Suprapubic skin (tissue), 4 donors: Measurements from ENCODE around the gene RTN4R. TPM values are rescaled to one million over a fixed set of nuclear protein-coding genes. Genes with fewer than 3 reads are reported as not detected.

Experiments
- DNase-seq, 2 donors: peaks; one replicate each; pipeline ENCODE4 v3.0.0-alpha.2; 2019; ENCODE audit warnings: low spot score in 2 of 2
- H3K27ac ChIP-seq: fragments of 200-600 bp; sonication (generic); one replicate; pipeline ENCODE4 v1.5.1; 2019
- H3K27me3 ChIP-seq: fragments of 200-600 bp; sonication (generic); one replicate; pipeline ENCODE4 v1.5.1; 2019
- H3K36me3 ChIP-seq: fragments of 200-600 bp; sonication (generic); one replicate; pipeline ENCODE4 v1.5.1; 2019
- H3K4me1 ChIP-seq: fragments of 200-600 bp; sonication (generic); one replicate; pipeline ENCODE4 v1.5.1; 2019
- H3K4me3 ChIP-seq: fragments of 200-600 bp; sonication (generic); one replicate; pipeline ENCODE4 v1.5.1; 2019; ENCODE audit warnings: mild to moderate bottlenecking
- H3K9me3 ChIP-seq: fragments of 200-600 bp; sonication (generic); one replicate; pipeline ENCODE4 v1.5.1; 2019
- EP300 ChIP-seq: sonication (generic); formaldehyde crosslinking; IDR thresholded peaks from one replicate; pipeline ENCODE4 v1.6.1; 2017; ENCODE audit warnings: antibody characterized with exemption
- POLR2A ChIP-seq, 2 donors: fragments of 450-650 bp; IDR thresholded peaks; one replicate each; pipeline ENCODE4 v1.6.1; 2017; ENCODE audit warnings: antibody characterized with exemption in 2 of 2, mild to moderate bottlenecking in 2 of 2, moderate library complexity in 2 of 2
- POLR2AphosphoS5 ChIP-seq, 3 donors: sonication (generic); formaldehyde crosslinking; IDR thresholded peaks; one replicate each; pipeline ENCODE4 v1.6.1; 2017; ENCODE audit warnings: antibody characterized with exemption in 3 of 3
- WGBS: methylation state at CpG from one replicate; pipeline ENCODE4 v1.1.5; 2018; 5-methylcytosine and 5-hydroxymethylcytosine counted together
- total RNA-seq, 4 donors: library from RNA; depleted of rRNA; stranded (reverse); fragments of >200 nt; gene quantifications; one replicate each; pipeline ENCODE4 v1.1.0, GENCODE V29; 2016
- TF ChIP-seq, protein P1 (sequence below), 2 donors: fragments of 200-600 bp in 1 of 2; fragments of 450-650 bp in 1 of 2; sonication (generic) in 1 of 2; IDR thresholded peaks; one replicate each; pipeline ENCODE4 v1.5.1; 2016 to 2019; ENCODE audit warnings: antibody characterized with exemption in 2 of 2, mild to moderate bottlenecking in 1 of 2, moderate library complexity in 1 of 2

RTN4R gene
- total RNA-seq, 4 donors from 2014 or later = 5.0 to 12.2 (median 9.2) TPM

DNA sequence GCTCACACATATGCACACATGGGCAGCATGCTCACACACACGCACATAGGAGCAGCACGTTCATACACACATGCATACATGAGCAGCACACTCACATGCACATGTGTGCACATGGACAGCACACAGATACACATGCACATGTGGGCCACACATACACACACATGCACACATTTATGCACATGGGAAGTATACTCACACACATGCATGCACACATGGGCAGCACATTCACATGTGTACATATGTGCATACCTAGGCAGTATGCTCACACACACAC lies 42.5 kb downstream of the RTN4R start:
- 88% methylated on average over 2 of the region's 2 CpGs for WGBS
- DNase-seq = no peak
- H3K27me3 ChIP-seq = peaks cover 2% of the 10 kb centered on the region
- no peaks in the 10 kb centered on the region for H3K4me1 ChIP-seq
- H3K9me3 ChIP-seq = no peaks in the 10 kb centered on the region
- H3K27ac ChIP-seq = no peak overlapping the region
- H3K4me3 ChIP-seq = no peak overlapping the region
- no peak for TF ChIP-seq POLR2A (IDR thresholded peaks at IDR 0.05)
- TF ChIP-seq POLR2AphosphoS5 (IDR thresholded peaks at IDR 0.05) = no peak
- TF ChIP-seq, protein P1, sequence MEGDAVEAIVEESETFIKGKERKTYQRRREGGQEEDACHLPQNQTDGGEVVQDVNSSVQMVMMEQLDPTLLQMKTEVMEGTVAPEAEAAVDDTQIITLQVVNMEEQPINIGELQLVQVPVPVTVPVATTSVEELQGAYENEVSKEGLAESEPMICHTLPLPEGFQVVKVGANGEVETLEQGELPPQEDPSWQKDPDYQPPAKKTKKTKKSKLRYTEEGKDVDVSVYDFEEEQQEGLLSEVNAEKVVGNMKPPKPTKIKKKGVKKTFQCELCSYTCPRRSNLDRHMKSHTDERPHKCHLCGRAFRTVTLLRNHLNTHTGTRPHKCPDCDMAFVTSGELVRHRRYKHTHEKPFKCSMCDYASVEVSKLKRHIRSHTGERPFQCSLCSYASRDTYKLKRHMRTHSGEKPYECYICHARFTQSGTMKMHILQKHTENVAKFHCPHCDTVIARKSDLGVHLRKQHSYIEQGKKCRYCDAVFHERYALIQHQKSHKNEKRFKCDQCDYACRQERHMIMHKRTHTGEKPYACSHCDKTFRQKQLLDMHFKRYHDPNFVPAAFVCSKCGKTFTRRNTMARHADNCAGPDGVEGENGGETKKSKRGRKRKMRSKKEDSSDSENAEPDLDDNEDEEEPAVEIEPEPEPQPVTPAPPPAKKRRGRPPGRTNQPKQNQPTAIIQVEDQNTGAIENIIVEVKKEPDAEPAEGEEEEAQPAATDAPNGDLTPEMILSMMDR (IDR thresholded peaks at IDR 0.05) = no peak
- H3K36me3 ChIP-seq = no peaks in the 10 kb centered on the region

DNA sequence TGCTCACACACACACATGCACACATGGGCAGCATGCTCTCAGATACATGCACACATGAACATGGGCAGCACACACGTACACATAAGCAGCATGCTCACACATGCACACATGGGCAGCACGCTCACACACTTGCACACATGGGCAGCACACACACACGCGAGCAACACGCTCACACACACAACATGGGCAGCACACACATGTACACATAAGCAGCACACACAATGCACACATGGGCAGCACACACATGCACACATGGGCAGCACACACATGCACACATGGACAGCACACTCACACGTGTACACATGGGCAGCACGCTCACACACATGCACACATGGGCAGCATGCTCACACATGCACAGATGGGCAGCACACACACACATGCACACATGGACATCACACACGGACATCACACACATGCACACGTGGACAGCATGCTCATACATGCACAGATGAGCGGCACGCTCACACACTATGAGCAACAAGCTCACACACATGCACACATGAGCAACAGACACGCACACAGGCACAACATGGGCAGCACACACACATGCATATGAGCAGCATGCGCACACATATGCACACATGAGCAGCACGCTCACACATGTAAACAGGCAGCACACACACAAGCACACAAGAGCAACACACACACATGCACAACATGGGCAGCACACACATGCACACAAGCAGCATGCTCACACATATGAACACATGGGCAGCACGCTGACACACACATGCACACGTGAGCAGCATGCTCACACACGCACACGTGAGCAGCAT lies 43.0 kb downstream of the RTN4R start:
- no peak for DNase-seq
- H3K4me3 ChIP-seq = no peak overlapping the region
- TF ChIP-seq POLR2A (IDR thresholded peaks at IDR 0.05) = no peak
- TF ChIP-seq POLR2AphosphoS5 (IDR thresholded peaks at IDR 0.05) = no peak
- no peak for TF ChIP-seq EP300
- TF ChIP-seq, protein P1 (IDR thresholded peaks at IDR 0.05) = no peak
- WGBS = 84% methylated on average over 8 of the region's 18 CpGs
- H3K36me3 ChIP-seq = no peaks in the 10 kb centered on the region
- H3K9me3 ChIP-seq = no peaks in the 10 kb centered on the region
- H3K27me3 ChIP-seq = peaks cover 4% of the 10 kb centered on the region
- no peaks in the 10 kb centered on the region for H3K4me1 ChIP-seq
- no peak overlapping the region for H3K27ac ChIP-seq

DNA sequence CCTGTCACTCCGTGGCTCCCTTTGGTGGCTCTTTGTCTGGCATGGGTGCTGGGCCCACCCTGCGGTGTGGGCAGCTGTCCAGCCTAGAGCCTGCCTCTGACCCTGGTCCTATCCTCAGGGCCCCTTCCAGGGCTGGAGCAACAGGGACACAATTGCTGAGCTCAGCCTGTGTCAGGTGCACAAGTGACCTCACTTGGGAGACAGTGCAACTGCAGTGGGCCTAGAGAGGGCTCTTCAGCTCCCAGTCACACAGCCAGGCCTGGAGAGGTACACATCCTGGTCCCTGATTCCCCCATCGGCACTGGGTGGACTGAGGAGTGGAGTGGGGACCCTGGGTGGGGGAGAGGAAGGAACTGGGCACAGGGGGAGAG lies 43.9 kb downstream of the RTN4R start:
- WGBS = 100% methylated on average over 2 of the region's 3 CpGs
- Histone ChIP-seq H3K27ac (no peak overlapping the region), H3K36me3 (no peaks in the 10 kb centered on the region), H3K4me3 (no peak overlapping the region), H3K9me3 (no peaks in the 10 kb centered on the region), H3K4me1 (no peaks in the 10 kb centered on the region), H3K27me3 (peaks cover 10% of the 10 kb centered on the region)
- TF ChIP-seq POLR2A (IDR thresholded peaks at IDR 0.05) (no peak), EP300 (no peak), POLR2AphosphoS5 (IDR thresholded peaks at IDR 0.05) (no peak)
- TF ChIP-seq, protein P1 (IDR thresholded peaks at IDR 0.05) = no peak
- no peak for DNase-seq

DNA sequence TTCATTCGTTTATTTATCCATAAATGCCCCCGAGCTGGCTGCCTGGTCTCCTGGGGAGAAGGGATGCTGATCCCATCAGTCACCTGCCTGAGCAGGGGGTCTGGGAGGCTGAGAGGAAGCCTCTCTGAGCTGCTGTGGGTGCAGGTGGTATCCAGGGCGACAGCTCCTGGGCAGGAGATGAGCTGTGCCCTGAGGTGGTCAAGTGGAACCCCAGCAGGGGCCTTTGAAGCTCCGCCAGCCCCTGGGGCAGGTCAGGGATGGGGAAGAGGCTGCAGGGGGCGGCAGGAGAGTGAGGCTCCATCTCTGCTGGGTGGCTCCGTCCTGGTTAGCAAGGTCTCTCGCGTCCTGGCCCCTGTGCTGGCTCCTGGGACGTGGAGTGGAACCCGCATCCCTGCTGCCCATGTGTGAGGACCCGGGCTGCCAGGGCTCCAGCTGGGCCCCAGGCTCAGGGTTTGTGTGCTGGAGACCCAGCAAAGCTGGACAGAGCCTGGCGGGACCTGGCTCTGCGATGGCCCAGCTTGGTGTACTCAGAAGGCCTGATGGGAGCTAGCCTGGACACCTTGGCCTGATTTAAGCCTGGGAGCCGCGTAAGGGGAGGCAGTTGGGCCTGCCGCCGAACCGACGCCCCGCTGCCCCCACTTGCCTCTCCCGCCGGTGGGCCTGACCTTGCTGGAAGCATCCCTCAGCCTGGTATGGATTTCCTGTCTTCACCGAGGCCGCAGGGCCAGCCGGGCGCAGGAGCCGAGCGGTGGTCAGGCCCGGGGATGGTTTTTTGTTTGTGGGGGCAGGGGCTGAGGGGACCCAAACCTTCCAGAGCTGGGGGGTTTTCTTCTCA lies 44.5 kb downstream of the RTN4R start:
- 87% methylated on average over 12 of the region's 29 CpGs for WGBS
- DNase-seq = no peak

More for the DNA sequence above, 44.5 kb downstream of the RTN4R start:
- H3K9me3 ChIP-seq = no peaks in the 10 kb centered on the region
- H3K36me3 ChIP-seq = no peaks in the 10 kb centered on the region
- no peak overlapping the region for H3K4me3 ChIP-seq
- no peak overlapping the region for H3K27ac ChIP-seq
- TF ChIP-seq, protein P1 (IDR thresholded peaks at IDR 0.05) = no peak
- TF ChIP-seq POLR2A (IDR thresholded peaks at IDR 0.05) (no peak), POLR2AphosphoS5 (IDR thresholded peaks at IDR 0.05) (no peak), EP300 (no peak)
- no peaks in the 10 kb centered on the region for H3K4me1 ChIP-seq
- H3K27me3 ChIP-seq = peaks cover 14% of the 10 kb centered on the region
